Adrenal gland (tissue), 12 donors: ENCODE data around the gene TRIM72. TPM values are rescaled to one million over a fixed set of nuclear protein-coding genes. Genes with fewer than 3 reads are reported as not detected.

ENCODE experiments used
- DNase-seq, 7 donors: peaks; one replicate each; pipeline ENCODE4 v3.0.0-alpha.2; 2019 to 2020
- H3K27ac ChIP-seq, 5 donors: fragments of 200-600 bp; sonication (generic) in 4 of 5; 1 replicate in 3 of 5; 2 replicates in 2 of 5; pipeline versions ENCODE4 v1.5.1 to v1.8.0; 2016 to 2020; ENCODE audit warnings: mild to moderate bottlenecking in 1 of 5
- H3K27me3 ChIP-seq: fragments of 200-600 bp; 2 replicates; pipeline ENCODE4 v1.8.0; 2021
- H3K36me3 ChIP-seq, 2 donors: fragments of 200-600 bp; replicated peaks in 1 of 2; 1 replicate in 1 of 2; 2 replicates in 1 of 2; pipeline versions ENCODE4 v1.5.1 to v1.8.0; 2018 to 2022
- H3K4me1 ChIP-seq, 2 donors: fragments of 200-600 bp; replicated peaks in 1 of 2; 1 replicate in 1 of 2; 2 replicates in 1 of 2; pipeline versions ENCODE4 v1.5.1 to v1.8.0; 2018 to 2021
- H3K4me3 ChIP-seq, 4 donors: fragments of 200-600 bp; sonication (generic) in 3 of 4; one replicate each; pipeline ENCODE4 v1.5.1; 2016 to 2018
- H3K9me3 ChIP-seq, 3 donors: fragments of 200-600 bp; sonication (generic) in 1 of 3; replicated peaks in 1 of 3; 1 replicate in 2 of 3; 2 replicates in 1 of 3; pipeline versions ENCODE4 v1.5.1 to v1.8.0; 2016 to 2021
- CTCF ChIP-seq, 6 experiments: fragments of 450-650 bp in 4 of 6; fragments of 200-600 bp in 2 of 6; sonication (generic) in 1 of 6; IDR thresholded peaks; 1 replicate in 5 of 6; 2 replicates in 1 of 6; pipeline versions ENCODE4 v1.5.1 to v1.8.0; 2016 to 2021; ENCODE audit warnings: antibody characterized with exemption in 6 of 6, mild to moderate bottlenecking in 2 of 6, moderate library complexity in 1 of 6
- POLR2A ChIP-seq, 2 donors: fragments of 450-650 bp; IDR thresholded peaks; one replicate each; pipeline ENCODE4 v1.6.1; 2017; ENCODE audit warnings: antibody characterized with exemption in 2 of 2, mild to moderate bottlenecking in 2 of 2, moderate library complexity in 1 of 2
- WGBS, 4 donors: extraction: QIAGEN DNeasy Blood & Tissue Kit in 2 of 4; methylation state at CpG; one replicate each; pipeline versions ENCODE4 v1.1.5 to v1.1.7; 2013 to 2017; 5-methylcytosine and 5-hydroxymethylcytosine counted together
- intact Hi-C, 2 donors: fragments of 100-400 bp; cut with DNase I; formaldehyde crosslinking; loops; one replicate each; pipeline versions ENCODE4 v1.14.1 to v1.15.0; 2022 to 2023
- polyA plus RNA-seq, 3 donors: library from polyadenylated mRNA; stranded (reverse); fragments of 200-250 nt in 2 of 3; fragments of 350-450 nt in 1 of 3; fragmentation: Illumina TruSeq in 1 of 3; extraction: RNeasy Lipid Tissue Mini Kit (QIAGEN cat#74804) in 1 of 3; gene quantifications; one replicate each; pipeline ENCODE4 v1.2.3, GENCODE V29; 2013 to 2014
- total RNA-seq, 9 donors: library from RNA; depleted of rRNA in 4 of 9; stranded (reverse); fragments of >200 nt in 4 of 9; fragments of 120-200 nt in 1 of 9; fragmentation: NEBNext Ultra II Directional in 1 of 9; extraction: Animal tissue kit (Norgen Biotek cat#: 25700) in 1 of 9; gene quantifications; one replicate each; pipeline versions ENCODE4 v1.1.0 to v1.2.4, GENCODE V29; 2013 to 2023
- donor health status: healthy with polysubstance abuse.
- donor health status: Bipolar disorder and iron deficiency.
- donor health status: DM: yes; HTN: yes; CAD: no.
- donor health status: DM: no; HTN: no; CAD: no.
- donor health status: DM: no; HTN: no; CAD: no.
- donor health status: DM: yes; HTN: yes; CAD: no.

Gene TRIM72
- total and polyA plus RNA-seq, 12 donors, result 0.03 to 0.24 (median 0.06) TPM; not detected in 7

- intact Hi-C loops, result no loop called here
- 7 to 11% (median 10%) methylated on average over 30 to 31 of the region's 31 CpGs for WGBS, 4 donors
- H3K9me3 ChIP-seq, result no peaks in the 10 kb centered on the region
- H3K27me3 ChIP-seq, result no peaks in the 10 kb centered on the region
- peak overlapping the region in 4 of 5 donors; percentile 91 to 97 (median 96) for H3K27ac ChIP-seq
- H3K4me1 ChIP-seq, result peaks cover 25 to 42% of the 10 kb centered on the region in 2 donors
- H3K4me3 ChIP-seq, result peak overlapping the region; percentile 69 to 97 (median 80)
- H3K36me3 ChIP-seq, result peaks cover 0 to 41% of the 10 kb centered on the region in 2 donors
- DNase-seq, result peak; percentile 37 to 68 (median 56)
- TF ChIP-seq POLR2A (IDR thresholded peaks at IDR 0.05) (no peak), CTCF (IDR thresholded peaks at IDR 0.05) (no peak)
Measured at GRCh38 chr16:31181102-31181830, 32.7 kb upstream of the TRIM72 start.

GRCh38 chr16:31182391-31182790 is 31.5 kb upstream of the TRIM72 start:
- H3K27me3 ChIP-seq, result no peaks in the 10 kb centered on the region
- peaks cover 25 to 43% of the 10 kb centered on the region in 2 donors for H3K4me1 ChIP-seq
- H3K27ac ChIP-seq, result no peak overlapping the region
- H3K4me3 ChIP-seq, result peak overlapping the region in 1 of 4 donors; percentile 85
- no peaks in the 10 kb centered on the region for H3K9me3 ChIP-seq
- TF ChIP-seq CTCF (IDR thresholded peaks at IDR 0.05) (no peak), POLR2A (IDR thresholded peaks at IDR 0.05) (no peak)
- intact Hi-C loops, result no loop called here
- H3K36me3 ChIP-seq, result peaks cover 0 to 52% of the 10 kb centered on the region in 2 donors
- DNase-seq, result no peak
- 37 to 46% (median 38%) methylated on average over 7 of the region's 7 CpGs for WGBS, 4 donors

- TF ChIP-seq POLR2A (IDR thresholded peaks at IDR 0.05) (no peak), CTCF (IDR thresholded peaks at IDR 0.05) (no peak)
- H3K36me3 ChIP-seq, result peaks cover 0 to 65% of the 10 kb centered on the region in 2 donors
- no peaks in the 10 kb centered on the region for H3K27me3 ChIP-seq
- no peak overlapping the region for H3K4me3 ChIP-seq
- H3K27ac ChIP-seq, result no peak overlapping the region
- intact Hi-C loops, result no loop called here
- H3K4me1 ChIP-seq, result peaks cover 25 to 41% of the 10 kb centered on the region in 2 donors
- 69 to 78% (median 75%) methylated on average over 10 of the region's 10 CpGs for WGBS, 4 donors
- no peaks in the 10 kb centered on the region for H3K9me3 ChIP-seq
- no peak for DNase-seq
Measured at GRCh38 chr16:31183432-31184428, 30.2 kb upstream of the TRIM72 start.

- Histone ChIP-seq H3K4me1 (peaks cover 21 to 34% of the 10 kb centered on the region in 2 donors), H3K36me3 (peaks cover 0 to 77% of the 10 kb centered on the region in 2 donors)
- 89 to 98% (median 95%) methylated on average over 14 of the region's 14 CpGs for WGBS, 4 donors
Measured at GRCh38 chr16:31184888-31185287, 29.0 kb upstream of the TRIM72 start.

More at GRCh38 chr16:31184888-31185287, 29.0 kb upstream of the TRIM72 start:
- no peaks in the 10 kb centered on the region for H3K27me3 ChIP-seq
- no peak for TF ChIP-seq CTCF (IDR thresholded peaks at IDR 0.05)
- TF ChIP-seq POLR2A (IDR thresholded peaks at IDR 0.05), result no peak
- no peak overlapping the region for H3K4me3 ChIP-seq
- no peak overlapping the region for H3K27ac ChIP-seq
- no peak for DNase-seq
- intact Hi-C loops, result no loop called here
- H3K9me3 ChIP-seq, result no peaks in the 10 kb centered on the region
